Activated CD8-positive, alpha-beta memory T cell treated with anti-CD3 and anti-CD28 coated beads, Interleukin-2, amount 50 U/mL, for 24 hours (primary cell): ENCODE measurements around the gene CAPN15.
"Not testable (repeated sequence)": the region's sequence is repeated elsewhere in the genome, so short reads cannot be mapped to it uniquely, and the experiment has no call there.

Experiments
- DNase-seq: peaks from one replicate; pipeline ENCODE4 v3.0.0-alpha.2; 2020; ENCODE audit errors: extremely low read depth

CAPN15 gene

DNA sequence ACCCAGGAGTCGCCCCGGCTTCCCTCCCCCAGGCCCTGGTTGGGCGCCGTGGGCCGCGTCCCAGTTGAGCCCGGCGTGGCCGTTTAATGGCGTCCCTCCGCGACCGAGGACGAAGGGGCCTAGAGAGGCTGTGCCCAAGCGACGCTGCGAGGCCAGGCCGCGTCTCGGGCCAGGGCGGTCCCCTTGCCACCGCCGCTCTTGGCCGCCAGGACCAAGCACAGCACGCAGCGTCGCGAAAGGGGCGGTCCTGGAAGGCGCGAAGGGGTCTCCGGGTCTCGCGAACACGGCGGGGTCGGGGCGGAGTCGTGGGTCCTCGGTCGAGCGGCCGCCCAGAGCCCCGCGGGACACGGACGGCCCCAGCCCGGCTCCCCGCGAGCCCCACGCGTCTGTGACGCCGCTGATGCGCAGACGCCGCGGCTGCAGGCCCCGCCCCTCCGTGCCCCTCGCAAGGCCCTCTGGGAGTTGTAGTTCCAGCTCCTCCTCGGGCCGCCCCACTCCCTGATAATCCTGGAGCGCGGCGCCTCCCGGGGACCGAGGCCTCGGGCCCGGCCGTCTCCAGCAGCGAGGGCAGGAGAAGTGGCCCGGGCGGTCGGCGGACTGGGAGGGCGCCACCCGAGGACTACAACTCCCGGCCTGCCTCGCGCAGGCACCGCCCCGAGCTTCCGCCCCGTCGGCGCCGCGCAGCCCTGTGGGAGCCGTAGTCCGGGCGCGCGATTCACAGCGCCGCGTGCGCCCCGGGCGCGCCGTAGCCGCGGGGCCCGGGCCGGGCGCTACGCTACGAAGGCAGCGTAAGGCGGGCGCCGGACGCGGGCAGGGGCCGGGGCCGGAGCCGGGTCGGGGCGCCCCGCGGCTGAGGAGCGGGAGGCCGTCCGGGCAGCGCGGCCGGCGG lies at the start of gene CAPN15:
Gene CAPN15, plus strand, starts transcription at position 698 of the 889 bp plus-strand sequence. CDS start 19,127 bp downstream, outside the sequence.
- peak; percentile 60 for DNase-seq

DNA sequence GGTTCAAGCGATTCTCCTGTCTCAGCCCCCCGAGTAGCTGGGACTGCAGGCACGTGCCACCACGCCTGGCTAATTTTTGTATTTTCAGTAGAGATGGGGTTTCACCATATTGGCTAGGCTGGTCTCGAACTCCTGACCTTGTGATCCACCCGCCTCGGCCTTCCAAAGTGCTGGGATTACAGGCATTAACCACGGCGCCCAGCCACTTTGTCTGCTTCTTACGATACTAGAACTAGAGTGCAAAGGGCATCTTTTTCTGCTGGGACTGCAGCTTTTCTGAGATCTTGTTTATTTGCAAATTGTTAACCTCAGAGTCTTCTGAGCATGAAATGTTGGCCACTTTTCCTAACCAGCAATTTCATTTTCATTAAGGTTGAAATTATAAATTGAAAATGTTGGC lies 49.2 kb upstream of the CAPN15 start:
- DNase-seq, result not testable (repeated sequence)

DNA sequence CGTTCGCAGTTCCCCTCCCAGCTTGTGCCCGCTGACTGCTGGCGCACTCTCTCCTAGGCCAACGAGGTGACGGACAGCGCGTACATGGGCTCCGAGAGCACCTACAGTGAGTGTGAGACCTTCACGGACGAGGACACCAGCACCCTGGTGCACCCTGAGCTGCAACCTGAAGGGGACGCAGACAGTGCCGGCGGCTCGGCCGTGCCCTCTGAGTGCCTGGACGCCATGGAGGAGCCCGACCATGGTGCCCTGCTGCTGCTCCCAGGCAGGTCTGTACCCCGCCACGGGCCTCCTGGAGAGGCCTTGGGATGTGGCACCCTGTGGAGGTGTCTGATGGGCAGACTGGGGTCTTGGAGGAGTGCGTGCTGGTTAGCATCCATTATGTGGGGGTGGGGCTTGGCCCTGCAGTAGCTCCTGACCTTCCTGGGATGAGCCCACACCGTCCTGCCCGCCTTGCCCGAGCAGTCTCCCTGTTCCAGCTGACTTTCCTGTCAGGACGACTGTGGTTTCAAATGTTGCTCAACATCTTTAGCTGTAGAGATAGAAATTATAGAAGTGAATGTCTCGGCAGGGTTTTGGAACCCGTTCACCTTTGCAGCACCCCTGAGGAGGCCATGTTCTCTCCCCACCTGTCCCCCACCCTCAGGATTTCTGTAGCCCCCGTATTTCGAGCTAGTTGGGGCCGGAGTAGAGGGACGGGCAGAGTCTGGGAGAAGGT lies 44.9 kb upstream of the CAPN15 start:
- no peak for DNase-seq

DNA sequence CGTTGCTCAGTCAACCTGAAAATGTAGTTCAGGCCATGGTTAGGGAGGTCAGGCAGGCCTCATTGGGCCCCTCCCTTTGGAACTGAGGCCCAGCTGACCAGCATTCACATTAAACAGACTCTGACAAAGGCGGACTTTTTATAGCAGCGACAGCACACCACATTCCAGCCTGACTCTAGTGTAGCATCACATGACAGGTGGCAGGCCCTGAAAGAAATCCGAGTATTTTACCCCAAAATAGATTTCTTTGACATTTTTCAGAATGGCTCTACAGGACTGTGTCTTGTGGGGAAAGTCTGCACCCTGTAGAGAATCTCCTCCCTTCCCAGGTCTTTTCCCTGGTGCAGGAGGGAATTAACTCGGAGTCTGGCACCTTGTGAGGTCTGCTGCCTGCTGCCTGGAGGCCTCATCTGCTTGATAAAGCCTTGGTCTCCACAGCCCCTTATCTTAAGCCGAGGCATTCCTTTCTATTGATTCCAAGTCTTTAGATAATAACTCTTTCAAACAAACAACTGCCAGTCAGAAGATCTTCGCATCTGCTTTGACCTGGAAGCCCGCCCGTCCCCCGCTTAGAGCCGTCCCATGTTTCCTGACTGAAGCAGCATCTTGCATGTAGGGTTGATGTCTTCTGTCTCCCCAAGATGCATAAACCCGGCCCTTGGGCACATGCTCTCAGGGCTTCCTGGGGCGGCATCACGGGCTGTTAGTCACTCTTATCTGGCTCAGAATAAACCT lies 44.0 kb upstream of the CAPN15 start:
- DNase-seq, result no peak

DNA sequence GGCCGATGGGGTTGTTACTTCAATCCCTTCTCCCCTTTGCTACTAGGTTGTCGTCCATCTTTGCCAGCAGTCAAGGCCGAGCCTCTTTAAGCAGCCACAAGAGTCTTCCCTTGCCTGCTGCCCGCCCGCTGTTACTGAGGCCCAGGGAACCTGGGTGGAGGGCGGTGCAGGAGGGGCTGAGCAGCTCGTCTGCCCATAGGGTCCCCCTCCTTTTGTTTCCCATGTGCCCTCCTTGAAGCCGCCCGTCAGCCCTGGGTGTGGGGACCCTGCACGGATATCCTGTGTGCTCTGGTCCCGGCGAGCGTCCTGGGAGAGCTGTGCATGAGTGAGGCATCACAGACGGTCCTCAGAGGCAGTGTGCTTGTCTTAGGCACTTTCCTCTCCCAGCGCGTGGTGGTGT lies 37.9 kb upstream of the CAPN15 start:
- no peak for DNase-seq

DNA sequence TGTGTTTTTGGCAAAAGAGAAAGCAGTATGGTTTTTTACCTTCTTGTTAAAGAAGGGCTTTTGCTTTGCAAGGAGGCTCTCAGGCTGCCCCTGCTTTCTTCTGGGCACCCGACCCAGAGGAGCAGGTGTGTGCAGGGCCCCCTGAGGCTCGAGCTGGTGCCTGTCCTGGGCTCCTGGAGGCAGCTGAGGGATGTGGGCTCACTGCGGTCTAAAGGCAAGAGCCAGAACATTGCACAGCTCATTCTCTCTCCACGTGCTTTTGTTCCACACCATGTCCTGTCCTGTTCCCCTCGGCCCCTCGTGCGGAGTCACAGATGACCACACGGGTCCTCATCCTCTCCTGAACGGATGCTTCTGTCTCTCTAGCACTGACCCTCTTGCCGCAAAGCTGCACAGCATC lies 36.7 kb upstream of the CAPN15 start:
- DNase-seq, result no peak

DNA sequence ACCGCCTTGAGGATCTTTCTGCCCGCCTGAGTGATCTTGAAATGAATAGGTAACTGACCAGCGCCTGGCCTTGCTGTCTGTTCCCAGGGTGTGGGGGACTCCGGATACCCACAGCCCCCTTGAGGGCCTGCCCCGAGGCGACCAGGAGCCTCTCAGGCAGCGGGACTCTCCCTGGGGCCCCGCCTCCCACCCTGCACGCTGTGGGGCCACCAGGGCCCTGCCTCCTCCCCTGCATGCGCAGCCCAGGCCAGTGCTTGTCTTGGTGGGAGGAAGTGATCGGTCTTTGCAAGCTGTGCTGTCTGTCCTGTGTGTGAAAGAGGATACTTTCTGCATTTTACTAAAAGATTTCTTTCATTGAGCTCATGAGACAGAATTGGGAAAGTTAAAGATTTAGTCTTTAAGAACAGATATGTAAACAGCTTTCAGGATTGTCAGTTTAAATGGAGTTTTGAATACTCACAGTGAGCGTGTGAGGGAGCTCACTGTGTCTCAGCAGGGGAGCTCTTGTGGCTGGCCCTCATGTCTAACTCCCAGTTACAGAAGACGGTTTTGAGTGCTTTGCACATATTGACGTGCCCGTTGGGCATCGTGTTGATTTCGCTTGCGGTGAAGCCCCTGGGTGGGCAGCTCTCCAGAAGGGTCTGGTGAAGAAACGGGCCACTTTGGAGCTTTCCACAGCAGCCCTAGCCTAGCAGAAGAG lies 36.1 kb upstream of the CAPN15 start:
- no peak for DNase-seq

DNA sequence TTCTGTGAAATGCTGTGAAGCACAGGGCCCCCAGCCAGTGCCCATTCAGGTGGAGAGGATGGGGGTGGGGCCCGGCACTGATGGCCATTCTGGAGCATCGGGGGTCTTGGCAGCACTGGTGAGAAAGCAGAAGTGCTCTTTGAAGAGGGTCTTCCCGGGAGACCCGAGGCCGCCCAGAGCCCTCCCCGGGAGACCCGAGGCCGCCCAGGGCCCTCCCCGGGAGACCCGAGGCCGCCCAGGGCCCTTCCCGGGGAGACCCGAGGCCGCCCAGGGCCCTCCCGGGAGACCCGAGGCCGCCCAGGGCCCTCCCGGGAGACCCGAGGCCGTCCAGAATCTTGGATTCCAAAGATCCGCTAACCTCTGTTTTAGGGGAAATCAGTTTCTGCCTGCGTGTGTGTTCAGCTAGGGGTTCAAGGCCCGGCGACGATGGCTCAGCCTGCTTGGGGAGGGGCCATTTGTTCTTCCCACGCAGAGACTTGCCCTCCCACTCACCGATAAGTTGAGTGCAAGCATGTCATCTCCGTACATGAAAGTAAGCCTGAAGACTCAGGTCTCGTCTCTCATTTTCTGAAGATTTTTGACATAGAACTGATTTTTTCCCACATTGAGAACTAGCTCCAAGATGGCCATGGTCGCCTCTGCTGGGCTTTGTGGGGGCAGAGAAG lies 35.2 kb upstream of the CAPN15 start:
- DNase-seq, result no peak

DNA sequence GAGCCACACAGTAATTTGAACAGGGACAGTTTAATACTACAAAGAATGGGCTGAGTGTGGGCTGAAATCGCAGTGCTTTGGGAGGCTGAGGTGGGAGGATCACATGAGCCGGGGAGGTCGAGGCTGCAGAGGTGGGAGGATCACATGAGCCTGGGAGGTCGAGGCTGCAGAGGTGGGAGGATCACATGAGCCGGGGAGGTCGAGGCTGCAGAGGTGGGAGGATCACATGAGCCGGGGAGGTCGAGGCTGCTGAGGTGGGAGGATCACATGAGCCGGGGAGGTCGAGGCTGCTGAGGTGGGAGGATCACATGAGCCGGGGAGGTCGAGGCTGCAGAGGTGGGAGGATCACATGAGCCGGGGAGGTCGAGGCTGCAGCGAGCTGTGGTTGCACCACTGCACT lies 32.8 kb upstream of the CAPN15 start:
- not testable (repeated sequence) for DNase-seq

DNA sequence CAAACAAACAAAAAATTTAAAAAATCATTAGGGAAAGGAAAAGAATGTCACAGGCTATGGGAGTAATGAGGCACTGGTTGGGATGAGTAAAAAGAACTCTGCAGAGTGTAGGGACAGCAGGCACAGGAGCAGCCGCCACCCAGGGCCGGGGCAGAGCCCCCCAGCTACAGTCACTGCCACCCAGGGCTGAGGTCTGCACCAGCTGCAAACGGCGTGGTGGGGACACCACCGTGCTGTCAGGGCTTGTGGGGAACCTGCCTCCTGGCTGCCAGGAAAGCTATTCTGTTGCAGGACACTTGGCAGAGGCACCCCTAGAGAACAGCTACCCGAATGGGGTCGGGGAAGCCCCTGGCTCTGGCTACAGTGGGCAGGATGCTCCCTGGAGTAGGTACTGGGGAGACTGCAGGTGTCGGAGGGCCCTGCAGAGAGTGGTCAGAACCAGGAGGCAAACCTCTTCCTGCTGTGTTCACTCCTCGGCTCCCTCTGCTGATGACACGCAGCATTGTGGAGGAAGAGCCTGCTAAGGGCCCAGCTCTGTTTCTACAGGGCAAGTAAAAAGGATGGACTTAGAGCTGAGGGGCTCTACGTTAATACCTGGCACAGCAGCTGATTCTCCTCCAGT lies 32.3 kb upstream of the CAPN15 start:
- no peak for DNase-seq

DNA sequence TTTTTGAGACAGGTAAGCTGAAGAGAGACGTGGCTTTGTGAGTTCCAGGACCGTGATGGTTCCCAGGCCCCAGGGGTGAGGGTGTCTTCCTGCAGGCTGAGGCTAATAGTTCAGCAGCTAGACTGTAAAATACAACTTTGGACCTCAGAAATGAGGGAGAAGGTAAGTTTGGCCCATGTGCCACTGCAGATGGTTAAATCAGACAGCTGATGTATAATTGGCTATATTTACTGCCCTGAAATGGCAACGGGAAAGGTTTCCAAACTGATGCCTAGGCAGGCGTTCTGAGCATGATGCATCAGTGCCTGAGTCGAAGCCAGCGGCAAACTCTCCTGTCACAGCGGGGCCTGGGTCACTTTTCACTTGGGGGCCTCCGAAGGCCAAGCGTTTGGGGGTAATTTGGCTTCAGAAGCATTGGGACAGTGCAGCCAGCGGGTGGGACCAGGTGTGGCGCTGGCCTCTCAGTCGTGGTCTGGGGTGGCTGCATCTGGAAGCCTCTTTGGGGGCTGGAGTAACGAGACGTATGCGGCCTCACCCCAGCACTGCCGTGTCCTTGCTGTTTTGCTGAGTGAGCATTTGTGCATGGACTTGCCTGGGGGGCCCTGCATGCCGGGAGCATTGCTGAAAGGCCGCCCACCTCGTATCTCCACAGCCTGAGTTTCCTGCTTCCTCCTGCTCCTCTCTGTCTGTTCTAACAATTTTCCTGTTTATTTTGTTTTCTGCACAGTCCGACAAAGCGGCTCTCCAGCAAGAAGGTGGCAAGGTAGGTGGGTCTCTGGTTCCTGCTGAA lies 31.2 kb upstream of the CAPN15 start:
- DNase-seq, result no peak

DNA sequence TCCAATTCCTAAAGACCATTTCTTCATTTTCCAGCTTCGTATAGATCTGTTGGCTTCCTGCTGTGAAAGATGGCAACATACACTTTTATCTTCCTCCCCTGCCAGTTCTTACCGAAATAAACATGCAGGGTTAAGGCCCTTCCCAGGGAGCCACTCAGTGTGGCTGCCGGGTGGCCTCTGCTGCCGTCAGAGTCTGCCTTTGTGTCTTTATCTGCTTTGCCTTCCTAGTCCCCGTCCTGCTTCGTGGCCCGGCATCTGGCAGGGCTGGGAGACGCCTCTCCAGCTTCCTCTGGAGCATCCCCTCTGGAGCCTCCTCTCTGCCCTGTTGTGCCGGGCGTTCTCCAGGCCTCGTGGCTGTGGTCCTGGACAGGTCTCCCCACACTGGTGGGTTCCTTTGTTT lies 30.3 kb upstream of the CAPN15 start:
- DNase-seq, result no peak

DNA sequence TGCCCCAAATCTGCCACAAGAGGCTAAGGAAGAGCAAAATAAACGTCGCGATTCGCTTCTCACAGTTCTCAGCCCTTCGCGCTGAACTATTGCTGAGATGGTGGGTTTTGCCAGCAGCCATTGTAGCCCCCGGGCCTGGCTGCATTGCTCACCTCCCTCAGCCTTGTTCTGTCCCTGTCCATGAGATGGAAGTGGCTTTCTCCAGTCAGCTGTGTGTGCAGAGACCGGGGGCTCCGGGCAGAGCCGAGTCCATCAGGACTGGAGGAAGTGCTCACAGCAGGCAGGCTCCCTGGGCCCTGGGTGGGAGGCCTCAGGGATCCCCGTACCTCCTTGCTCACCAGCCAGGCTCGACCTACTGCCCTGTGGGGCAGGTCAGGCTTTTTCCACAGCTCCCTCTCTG lies 27.6 kb upstream of the CAPN15 start:
- no peak for DNase-seq

DNA sequence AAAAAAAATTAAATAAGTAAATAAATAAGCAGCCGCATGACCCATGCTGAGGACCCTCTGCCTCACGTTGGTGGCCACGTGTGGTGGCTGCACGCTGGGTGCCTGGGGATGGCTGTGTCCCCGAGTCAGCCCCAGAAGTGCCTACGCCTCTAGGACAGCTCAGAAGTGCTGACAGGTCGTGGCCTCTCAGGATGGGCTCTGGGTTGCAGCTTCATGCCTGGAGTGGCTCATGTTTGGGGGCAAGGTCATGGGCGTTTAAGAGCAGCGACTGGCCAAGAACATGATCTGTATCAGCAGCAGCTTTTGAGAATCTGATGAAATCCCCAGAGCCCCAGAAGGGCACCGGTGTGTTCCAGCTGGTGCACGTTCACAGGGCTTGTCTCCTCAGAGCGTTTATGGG lies 26.8 kb upstream of the CAPN15 start:
- no peak for DNase-seq

DNA sequence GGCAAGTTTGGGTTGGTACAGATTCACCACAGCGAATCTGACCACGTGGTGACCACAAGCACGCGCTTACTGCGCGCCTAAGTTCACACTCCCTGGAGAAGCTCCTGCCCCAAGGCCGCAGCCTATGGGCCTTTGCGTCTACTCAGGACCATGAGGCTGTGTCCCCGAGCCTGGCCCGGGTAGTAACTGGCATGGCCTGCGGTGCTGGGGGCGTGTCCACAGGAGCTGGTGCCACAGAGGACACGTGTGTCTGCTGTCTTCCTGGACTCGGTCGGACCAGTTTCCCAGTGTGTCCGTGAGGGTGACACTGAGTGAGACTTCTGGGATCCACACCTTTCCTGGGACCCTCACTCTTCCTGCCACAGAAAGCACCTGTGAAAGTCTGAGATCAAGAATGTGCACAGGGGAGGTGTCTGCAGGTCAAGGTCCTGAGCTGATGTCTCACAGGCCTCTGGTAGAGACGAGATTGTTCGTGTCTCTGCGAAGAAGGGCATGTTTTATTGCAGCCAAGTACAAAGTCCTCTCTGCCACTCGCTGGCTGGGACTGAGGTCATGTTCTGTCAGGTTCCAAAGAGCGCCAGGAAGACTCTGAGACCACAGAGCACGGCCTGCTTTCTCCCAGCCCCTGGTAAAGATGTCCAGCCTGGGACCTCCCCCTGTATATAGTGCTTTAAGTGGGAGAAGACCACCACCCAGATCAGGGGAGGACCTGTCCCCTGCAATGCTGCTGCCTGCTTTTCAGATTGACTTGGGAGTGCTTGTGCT lies 25.2 kb upstream of the CAPN15 start:
- DNase-seq, result no peak

DNA sequence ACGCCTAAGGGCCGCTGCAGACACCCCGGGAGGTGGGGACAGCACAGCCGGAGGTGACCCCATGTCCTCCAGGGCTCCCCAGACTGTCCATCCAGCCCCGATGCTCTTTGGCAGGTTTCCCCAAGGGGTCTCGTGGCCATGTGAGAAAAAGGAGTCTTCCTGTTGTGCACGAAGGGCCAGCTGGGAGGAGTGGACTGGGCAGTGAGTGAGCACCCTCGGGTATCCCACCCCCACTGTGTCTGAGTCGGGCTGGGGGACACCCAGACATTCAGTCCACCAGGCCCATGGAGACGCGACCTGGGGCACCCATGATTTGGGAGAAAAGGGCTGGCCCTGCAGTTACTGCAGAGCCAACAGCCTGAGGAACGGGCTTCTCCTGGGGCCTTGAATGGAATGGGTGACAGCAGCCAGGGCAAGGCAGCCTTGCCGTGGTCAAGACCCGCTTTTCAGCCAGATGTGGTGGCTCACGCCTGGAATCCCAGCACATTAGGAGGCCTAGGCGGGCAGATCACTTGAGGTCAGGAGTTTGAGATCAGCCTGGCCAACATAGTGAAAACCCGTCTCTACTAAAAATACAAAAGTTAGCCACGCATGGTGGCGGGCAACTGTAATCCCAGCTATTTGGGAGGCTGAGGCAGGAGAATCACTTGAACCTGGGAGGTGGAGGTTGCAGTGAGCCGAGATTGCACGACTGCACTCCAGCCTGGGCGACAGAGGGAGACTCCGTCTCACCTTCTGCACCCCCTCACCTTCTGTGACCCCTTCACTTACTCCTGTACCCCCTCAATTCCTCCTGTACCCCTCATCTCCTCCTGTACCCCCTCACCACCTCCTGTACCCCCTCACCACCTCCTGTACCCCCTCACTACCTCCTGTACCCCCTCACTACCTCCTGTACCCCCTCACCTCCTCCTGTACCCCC lies 24.1 kb upstream of the CAPN15 start:
- DNase-seq, result no peak

DNA sequence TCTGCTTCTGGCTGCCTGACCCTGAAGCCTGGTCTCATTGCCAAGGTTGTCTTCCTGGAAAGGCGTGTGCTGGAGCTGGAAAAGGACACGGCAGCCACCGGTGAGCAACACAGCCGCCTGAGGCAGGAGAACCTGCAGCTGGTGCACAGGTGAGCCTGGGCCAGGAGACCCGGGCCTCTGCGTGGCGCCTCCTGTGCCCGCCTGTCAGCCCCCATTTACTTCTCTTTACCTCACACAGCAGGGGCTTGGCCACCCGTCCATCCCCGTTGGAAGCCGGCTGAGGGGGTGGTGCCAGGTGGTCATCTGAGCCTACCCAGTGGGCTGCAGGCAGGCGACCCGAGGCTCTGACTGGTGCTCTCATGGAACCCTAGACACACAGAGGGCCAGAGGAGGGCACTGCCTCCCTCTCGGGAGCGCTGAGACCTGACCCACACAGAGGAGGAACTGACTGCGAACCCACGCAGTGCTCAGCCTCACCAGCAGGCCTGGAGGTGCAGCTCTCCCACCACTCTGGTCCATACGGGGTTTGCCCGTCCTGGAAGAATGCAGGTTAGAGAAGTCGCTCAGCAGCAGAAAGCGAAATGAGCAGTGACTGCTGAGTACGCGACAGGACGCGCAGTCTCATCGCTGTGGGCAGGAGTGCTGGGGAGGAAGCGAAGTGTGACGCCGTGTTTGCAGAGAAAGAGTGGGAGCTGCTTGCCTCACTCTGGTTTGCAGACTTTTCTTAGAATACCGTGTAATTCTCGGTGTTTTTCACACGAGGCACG lies 21.9 kb upstream of the CAPN15 start:
- DNase-seq, result no peak

DNA sequence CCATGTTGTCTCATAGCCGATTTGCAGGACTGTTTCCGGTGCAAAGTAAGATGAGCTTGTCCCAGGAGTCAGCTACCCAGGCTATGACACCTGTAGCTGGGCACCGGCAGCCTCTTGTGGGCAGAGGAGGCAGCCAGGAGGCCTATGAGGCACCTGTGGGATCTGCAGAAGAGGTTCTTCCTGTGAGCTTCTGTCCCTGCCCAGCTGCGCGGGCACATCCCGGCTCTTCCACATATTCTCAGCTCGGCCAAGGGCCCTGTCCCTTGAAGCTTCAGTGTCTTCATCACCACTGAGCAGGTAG lies 21.3 kb upstream of the CAPN15 start:
- no peak for DNase-seq
